DMS53 (cell line): Measurements from ENCODE around the gene IGF1R.

Experiments used
- DNase-seq: peaks from one replicate; lab custom pipeline; 2025; lab: John Stamatoyannopoulos, UW

Gene IGF1R

DNA sequence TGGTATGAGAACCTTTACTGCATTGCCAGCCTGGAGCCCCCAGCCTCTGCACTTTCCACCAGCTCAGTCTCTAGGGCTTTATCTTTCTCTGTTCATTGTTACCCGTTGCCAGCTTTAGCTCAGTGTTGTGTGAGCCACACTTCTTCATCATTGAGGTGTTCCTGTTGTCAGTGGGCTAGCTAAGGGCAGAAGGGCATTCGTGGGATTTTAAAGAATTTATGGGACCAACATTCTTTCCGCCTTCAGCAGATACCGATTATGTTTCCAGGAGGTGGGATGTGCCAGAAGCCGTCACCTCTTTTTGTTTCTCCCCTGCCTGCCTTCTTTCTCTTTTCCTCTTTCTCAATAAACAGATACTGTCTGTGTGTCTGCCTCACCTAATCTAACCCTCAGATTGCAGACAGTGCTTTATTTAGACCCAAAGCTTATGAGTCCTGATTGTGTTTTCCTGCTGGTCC lies 294.7 kb downstream of the IGF1R start:
- no peak for DNase-seq

DNA sequence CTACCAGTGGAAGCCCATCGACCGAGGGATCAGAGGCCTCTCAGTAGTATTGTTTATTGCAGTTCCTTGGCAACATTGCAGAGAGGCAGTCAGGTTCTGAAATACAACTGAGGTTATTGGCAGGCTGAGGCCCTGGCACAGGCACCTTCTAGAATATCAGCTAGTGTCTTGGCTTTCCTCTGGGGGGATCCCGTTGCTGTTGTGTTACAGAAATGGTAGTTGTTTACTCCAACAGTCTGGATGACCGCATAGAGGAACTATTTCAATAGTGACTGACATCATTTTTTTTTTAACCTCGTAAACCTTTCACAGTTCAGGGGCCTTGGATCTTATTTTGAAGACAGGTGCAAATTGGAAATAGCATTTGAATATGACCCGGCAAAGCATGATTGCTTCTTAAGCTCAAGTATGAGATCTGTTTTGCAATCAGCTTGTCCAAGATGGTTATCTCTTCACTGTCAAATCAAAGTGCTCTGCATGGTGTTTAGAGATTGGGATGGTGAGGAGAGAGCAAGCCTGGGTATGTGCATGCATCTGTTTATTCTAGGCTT lies 295.3 kb downstream of the IGF1R start:
- no peak for DNase-seq

DNA sequence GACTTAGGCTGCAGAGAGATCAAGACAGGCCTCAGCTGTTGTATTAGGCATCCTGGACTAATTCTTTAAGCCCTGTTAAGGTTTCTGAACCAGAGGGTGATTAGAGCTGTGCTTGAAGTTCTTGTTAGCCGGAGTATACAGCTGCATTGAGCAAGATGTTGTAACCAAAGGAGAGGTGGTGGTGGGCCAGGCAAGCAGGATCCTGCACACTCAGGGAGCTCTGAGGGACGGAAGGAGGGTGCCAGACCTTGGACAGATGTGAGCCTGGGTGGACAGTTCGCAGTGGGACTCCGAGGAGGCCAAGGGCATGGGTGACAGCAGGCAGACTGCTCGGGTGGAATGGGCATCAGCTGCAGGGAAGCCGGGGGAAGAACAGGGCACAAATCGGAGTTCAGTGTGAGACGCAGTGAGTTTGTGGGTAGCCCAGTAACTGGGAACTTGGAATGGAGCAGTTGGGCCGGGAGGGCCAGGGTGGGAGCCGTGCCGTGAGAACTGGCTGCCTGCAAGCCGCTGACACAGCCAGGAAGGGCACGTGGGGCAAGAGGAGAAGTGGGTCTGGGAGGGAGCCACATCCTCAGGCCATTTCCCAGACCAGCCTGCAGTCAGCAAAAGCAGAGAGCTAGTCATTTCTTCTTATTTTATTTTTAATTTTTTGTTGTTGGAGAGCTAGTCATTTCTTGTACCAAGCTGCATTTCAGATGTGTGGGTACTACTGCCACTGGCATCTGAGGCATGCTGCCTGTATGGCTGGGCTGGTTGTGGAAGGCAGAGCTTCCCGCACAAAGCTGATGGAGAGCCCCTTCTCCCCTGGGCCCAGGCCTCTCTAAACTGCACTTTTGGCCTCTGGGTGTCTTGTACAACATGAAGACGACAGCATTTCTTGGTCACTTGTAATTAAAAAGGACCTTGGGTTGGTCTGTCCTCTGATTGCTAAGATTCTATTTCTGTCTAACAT lies 298.2 kb downstream of the IGF1R start:
- DNase-seq: no peak

DNA sequence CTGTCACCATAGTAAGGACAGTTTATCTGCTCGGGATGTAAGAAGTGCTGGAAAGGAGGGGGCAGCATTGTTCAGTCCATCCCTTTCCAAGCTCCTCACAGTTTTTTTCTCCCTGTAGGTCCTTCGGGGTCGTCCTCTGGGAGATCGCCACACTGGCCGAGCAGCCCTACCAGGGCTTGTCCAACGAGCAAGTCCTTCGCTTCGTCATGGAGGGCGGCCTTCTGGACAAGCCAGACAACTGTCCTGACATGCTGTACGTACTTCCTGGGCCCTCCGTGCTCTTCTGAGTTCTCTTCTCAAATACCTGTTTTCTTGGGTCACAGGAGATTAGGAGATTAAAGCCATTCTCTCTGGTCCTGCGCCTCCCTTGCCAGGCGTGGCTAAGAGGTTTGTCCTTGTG lies 300.1 kb downstream of the IGF1R start:
- DNase-seq: no peak

DNA sequence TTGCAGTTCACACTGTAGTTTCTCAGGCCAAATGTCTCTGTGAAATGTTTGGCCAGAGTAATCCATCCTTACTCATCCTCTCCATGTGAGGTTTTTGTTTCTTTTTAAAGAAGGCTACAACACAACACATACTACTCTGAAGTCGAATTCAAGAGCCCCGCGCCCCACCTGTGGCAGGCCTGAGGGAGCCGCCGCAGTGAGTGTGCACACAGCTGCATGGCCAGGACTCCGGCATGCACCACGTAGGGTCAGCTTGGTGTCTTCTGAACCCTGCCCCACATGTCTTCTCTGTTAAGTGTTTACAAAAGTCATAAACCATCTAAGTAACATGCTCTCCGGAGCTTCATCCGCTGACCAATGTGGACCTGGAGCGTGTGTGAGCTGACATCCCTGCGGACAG lies 300.6 kb downstream of the IGF1R start:
- DNase-seq: no peak

DNA sequence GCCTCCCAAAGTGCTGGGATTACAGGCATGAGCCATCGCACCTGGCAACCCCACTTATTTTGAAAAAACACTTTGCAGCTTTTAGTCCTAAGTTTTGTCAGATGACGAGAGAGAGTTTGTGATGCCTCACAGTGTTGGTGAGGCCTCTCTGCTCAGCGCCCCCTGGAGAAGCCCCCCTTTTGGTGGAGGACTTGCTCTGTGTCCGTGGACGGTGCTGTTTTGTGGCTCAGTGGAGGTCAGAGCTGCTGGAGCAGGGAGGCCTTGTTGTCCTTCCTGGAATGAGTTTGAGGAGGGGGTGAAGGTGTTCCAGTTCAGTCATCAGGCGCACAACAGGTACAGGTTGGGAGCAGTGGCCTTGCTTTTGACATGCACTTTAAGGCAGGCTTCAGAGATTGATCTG lies 301.3 kb downstream of the IGF1R start:
- DNase-seq: no peak

DNA sequence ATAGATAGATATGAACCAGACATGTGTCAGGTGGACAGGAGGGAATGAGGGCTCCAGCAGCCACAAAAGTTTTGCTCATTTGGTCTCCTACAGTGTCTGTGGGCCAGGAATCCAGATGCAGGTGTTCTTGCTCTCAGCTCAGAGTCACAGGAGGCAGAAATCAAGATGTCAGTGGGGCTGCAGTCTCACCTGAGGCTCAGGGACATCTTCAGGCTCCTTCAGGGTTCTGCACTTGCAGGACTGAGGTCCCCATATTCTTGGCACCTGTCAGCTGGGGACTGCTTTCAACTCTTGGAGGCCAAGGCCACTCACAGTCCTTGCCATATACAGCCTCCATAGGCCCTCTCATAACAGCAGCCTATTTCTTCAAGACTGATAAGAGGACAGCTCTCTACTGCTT lies 301.9 kb downstream of the IGF1R start:
- DNase-seq: no peak

DNA sequence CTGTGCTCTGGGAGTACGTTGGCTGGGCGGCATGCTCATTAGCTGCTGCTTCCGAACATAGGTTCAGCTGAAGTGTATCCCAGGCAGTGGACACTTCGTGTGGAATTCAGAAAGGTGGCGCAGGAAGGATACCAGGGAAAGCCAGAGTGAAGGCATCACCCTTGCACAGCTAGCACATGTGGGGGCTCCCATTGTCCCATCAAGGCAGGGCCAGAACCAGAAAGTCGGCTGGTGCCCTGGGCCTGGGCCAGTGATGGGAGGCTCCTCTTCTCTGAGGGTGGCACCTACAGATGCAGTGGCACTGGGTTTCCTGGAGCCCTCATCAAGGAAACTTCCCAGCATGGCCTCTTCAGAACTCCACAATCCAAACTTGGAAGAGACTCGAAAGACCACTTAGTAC lies 302.7 kb downstream of the IGF1R start:
- no peak for DNase-seq

DNA sequence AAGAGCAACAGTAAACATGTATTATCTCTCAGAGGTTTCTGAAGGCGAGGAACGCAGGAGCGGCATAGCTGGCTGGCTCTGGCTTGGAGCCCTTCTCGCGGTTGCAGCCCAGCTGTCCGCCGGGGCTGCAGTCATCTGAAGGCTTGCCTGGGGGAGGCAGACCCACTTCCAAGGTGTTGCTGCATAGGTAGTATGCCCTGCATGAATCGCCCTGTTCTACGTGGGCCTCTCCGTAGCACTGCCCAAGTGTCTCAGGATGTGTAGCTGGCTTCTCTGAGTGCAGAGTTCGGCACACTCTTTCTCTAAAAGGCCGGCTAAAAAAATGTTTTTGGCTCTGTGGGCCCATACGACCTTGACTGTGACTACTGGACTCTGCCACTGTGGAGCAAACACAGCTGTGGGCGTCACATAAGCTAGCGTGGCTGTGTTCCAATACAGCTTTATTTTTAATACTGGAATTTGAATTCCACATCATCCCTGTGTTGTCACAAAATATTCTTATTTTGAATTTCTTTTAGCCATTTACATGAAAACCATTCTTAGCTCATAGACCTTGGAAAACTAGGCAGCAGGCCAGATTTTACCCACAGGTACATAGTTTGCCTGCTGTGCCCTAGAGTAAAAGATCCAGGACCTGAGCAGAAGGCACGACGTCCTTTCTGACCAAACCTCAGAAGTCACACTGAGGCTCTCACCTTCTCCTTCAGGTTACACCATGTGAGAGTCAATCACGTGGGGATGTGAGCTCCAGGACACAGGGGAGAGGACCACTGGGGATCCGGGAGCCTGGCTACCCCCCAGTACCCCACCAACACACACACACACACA lies 303.4 kb downstream of the IGF1R start:
- no peak for DNase-seq

DNA sequence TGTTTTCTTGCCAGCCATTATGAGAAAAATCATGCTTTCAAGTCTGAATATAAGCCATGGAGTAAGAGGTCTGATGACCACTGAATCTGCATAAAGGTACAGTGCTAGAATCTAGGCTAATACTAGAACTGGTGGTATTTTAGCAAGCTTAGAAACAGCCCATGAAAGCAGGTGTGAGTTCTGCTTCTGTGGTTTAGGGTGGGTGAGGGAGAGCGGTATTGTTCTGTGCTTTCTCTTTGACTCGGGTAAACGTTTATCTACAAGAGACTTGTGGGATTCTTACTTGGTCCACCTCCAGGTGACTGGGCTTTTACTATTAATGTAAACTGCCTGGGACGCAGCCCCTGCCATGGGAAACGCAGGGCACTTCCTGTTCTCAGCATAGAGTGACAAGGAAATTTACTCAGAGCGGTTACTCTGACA lies 304.1 kb downstream of the IGF1R start:
- DNase-seq: no peak

DNA sequence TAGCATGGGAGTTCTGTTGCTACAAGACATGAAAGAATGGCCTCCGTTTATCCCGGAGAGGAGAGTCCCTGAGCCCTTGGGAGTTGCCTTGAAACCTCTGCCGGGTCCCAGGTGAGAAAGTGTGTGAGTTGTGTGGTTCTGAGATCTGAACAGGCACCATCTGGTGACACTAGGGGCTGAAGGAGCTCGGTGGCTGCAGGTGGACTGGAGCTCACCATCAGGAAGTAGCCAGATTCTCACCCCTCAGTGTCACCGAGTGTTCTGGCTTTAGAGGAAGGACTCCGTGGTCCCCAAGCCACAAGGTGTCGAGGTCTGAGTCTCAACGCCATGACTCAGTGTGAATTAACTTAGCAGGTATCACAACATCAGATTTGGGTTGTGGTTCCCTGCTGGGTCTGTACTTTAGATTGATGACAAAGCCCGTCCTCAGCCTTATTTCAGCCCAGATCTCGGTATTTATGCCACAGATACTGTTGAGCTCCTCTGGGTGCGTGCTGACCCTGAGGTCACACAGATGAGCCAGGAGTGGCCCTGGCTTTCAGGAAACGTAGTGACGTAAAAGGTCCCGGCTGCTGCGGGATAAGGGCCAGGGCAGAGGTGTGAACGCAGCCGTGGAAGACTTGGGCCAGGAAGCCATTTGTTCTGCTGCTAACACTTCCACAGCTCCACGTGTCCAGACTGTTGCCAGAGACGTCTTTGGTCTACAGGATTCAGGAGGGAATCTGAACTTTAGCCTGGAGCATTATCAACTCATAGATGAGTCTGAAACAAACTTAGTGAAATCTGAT lies 304.9 kb downstream of the IGF1R start:
- no peak for DNase-seq

DNA sequence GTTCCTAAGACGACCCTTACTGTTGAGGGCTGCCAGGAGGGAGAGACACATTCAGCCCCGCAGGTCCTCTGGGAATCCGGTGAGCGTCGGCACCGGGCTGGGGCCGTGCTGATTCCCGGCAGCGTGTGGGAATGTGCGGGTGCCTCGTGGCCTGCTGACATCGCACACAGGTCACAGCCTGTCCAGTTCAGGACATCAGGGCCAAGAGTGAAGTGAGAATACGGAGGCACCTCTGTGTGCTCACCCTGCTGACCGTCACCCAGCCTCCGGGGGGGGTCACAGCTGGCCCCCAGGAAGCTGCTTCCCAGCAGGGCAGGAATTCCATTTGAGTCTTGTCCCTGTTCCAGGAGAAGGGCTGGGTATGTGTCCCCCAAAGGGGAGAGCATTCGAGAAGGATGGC lies 305.6 kb downstream of the IGF1R start:
- DNase-seq: no peak

DNA sequence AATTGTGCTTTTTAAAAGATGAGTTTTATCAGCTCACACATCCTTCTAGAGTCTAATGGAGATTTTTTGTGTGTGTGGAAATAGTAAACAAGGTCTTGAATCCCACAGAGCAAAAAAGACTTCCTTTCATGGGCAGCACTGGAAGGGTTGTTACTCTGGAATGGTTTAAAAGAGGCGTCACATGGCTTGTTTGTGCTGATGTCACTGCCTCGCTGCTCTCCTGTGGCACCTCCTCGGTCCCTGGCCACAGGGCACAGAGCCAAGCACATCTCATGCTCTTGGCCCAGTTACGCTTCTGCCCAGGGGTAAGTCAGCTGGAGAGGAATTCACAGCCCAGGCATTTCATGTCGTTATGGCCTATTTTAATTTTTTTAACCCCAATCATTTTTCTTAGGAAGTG lies 306.1 kb downstream of the IGF1R start:
- DNase-seq: no peak

DNA sequence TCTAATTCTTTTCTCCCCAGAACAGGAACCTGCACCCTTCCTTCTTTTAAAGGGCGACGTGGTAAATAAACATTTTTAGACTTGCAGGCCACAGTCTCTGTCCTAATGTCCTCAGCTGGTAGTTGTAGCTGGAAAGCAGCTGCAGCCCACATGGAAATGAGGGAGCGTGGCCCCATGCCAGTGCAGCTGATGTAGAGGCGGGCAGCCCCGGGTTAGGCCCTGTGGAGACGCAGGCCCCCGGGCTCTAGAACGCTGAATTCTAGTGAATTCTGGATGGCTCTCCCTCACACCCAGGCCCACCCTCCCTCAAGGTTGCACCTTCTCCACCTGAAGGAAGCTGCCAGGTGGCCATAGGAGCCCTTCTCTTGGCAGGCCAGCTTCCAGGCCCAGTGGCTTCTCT lies 307.0 kb downstream of the IGF1R start:
- no peak for DNase-seq

DNA sequence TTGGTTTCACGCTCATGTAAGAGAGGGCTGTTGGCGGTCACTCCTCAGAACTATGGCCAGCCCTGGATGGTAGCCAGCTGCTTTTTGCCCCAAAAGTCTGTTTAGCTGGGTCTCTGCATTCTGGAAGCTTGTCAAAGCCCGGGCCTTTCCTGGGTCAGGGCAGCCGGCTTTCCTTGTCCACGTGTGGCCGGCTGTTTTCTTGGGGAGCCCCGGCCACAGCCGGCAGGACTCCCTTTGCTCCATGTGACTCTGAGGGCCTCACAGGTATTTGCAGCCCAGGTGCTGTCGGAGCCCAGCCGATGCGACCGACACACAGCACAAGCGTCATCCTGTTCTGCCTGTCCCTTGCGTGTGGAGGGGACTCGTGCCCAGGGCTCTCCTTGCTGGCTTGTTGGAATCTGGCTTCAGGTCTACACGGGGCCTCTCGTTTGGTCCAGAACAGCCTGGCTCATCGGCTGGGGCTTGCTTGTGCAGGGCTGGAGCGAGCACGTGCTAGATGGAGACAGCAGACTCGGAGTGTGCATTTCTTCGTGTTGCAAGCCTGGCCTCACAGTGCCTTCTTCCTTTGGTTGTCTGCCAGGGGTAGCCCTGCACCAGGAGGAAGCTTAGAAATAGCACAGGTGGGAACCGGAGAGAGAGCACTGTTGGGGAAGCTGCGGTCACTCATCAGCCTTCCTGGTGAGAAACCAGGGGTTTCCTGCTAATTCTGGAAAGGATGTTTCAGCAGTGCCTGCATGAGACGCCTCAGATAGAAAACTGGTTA lies 307.8 kb downstream of the IGF1R start:
- DNase-seq: no peak

DNA sequence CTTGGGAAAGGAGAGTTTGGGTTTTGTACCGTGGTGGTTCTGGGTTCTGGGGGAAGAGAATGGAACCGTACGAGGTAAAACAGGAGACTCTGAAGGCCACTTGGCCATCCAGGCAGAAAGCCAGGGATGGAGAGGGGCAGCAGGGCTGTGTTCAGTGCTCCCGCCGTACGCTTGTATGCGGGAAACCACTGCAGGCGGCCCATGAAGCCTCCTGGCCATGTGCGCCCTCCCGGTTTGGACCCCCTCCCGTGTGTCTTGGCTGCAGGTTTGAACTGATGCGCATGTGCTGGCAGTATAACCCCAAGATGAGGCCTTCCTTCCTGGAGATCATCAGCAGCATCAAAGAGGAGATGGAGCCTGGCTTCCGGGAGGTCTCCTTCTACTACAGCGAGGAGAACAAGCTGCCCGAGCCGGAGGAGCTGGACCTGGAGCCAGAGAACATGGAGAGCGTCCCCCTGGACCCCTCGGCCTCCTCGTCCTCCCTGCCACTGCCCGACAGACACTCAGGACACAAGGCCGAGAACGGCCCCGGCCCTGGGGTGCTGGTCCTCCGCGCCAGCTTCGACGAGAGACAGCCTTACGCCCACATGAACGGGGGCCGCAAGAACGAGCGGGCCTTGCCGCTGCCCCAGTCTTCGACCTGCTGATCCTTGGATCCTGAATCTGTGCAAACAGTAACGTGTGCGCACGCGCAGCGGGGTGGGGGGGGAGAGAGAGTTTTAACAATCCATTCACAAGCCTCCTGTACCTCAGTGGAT lies 308.6 kb downstream of the IGF1R start:
- DNase-seq: no peak

DNA sequence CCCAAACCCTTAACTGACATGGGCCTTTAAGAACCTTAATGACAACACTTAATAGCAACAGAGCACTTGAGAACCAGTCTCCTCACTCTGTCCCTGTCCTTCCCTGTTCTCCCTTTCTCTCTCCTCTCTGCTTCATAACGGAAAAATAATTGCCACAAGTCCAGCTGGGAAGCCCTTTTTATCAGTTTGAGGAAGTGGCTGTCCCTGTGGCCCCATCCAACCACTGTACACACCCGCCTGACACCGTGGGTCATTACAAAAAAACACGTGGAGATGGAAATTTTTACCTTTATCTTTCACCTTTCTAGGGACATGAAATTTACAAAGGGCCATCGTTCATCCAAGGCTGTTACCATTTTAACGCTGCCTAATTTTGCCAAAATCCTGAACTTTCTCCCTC lies 309.3 kb downstream of the IGF1R start:
- DNase-seq: no peak

DNA sequence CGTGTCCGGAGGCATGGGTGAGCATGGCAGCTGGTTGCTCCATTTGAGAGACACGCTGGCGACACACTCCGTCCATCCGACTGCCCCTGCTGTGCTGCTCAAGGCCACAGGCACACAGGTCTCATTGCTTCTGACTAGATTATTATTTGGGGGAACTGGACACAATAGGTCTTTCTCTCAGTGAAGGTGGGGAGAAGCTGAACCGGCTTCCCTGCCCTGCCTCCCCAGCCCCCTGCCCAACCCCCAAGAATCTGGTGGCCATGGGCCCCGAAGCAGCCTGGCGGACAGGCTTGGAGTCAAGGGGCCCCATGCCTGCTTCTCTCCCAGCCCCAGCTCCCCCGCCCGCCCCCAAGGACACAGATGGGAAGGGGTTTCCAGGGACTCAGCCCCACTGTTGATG lies 309.7 kb downstream of the IGF1R start:
- DNase-seq: no peak

DNA sequence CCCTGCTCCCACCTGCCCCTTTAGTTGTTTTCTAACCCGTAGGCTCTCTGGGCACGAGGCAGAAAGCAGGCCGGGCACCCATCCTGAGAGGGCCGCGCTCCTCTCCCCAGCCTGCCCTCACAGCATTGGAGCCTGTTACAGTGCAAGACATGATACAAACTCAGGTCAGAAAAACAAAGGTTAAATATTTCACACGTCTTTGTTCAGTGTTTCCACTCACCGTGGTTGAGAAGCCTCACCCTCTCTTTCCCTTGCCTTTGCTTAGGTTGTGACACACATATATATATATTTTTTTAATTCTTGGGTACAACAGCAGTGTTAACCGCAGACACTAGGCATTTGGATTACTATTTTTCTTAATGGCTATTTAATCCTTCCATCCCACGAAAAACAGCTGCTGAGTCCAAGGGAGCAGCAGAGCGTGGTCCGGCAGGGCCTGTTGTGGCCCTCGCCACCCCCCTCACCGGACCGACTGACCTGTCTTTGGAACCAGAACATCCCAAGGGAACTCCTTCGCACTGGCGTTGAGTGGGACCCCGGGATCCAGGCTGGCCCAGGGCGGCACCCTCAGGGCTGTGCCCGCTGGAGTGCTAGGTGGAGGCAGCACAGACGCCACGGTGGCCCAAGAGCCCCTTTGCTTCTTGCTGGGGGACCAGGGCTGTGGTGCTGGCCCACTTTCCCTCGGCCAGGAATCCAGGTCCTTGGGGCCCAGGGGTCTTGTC lies 310.7 kb downstream of the IGF1R start:
- DNase-seq: no peak

DNA sequence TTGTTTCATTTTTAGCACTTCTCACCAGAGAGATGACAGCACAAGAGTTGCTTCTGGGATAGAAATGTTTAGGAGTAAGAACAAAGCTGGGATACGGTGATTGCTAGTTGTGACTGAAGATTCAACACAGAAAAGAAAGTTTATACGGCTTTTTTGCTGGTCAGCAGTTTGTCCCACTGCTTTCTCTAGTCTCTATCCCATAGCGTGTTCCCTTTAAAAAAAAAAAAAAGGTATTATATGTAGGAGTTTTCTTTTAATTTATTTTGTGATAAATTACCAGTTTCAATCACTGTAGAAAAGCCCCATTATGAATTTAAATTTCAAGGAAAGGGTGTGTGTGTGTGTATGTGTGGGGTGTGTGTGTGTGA lies 311.3 kb downstream of the IGF1R start:
- no peak for DNase-seq
